ENCODE measurements around the gene PAWR. TPM values are rescaled to one million over a fixed set of nuclear protein-coding genes. Genes with fewer than 3 reads are reported as not detected.
"Not testable (repeated sequence)": the region's sequence is repeated elsewhere in the genome, so short reads cannot be mapped to it uniquely, and the experiment has no call there.

The PAWR gene
- total RNA-seq, 2 donors from 2014 or later, result 14.2 to 24.3 TPM

DNA sequence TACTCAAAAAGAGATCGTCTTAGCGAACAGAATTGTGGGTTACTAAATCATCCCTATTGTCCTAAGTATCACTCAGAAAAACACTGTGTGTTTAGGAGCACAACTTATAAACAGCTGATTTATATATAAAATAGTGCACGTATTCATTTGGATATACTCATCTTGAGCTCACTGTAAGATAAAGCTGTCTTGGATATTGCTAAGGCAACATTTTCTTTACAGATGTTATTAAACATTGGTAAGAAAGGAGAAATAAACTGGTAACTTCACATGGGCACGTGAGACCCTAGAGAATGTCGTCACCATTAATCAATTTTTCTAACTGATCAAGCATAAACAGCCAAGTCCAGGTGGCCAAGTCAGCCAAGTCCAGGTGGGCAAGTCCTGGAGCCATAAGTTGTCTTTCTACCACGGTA, 1.7 kb downstream of the PAWR start:
- Histone ChIP-seq H3K9me3 (no peaks in the 10 kb centered on the region), H3K4me1 (peaks cover 0 to 14% of the 10 kb centered on the region in 2 donors), H3K36me3 (no peaks in the 10 kb centered on the region), H3K27me3 (no peaks in the 10 kb centered on the region), H3K27ac (peak overlapping the region; percentile 85 to 93), H3K4me3 (peak overlapping the region; percentile 79 to 96)
- DNase-seq (ENCODE audit: low spot score), result no peak
- TF ChIP-seq, protein P1, sequence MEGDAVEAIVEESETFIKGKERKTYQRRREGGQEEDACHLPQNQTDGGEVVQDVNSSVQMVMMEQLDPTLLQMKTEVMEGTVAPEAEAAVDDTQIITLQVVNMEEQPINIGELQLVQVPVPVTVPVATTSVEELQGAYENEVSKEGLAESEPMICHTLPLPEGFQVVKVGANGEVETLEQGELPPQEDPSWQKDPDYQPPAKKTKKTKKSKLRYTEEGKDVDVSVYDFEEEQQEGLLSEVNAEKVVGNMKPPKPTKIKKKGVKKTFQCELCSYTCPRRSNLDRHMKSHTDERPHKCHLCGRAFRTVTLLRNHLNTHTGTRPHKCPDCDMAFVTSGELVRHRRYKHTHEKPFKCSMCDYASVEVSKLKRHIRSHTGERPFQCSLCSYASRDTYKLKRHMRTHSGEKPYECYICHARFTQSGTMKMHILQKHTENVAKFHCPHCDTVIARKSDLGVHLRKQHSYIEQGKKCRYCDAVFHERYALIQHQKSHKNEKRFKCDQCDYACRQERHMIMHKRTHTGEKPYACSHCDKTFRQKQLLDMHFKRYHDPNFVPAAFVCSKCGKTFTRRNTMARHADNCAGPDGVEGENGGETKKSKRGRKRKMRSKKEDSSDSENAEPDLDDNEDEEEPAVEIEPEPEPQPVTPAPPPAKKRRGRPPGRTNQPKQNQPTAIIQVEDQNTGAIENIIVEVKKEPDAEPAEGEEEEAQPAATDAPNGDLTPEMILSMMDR (IDR thresholded peaks at IDR 0.05), result no peak

DNA sequence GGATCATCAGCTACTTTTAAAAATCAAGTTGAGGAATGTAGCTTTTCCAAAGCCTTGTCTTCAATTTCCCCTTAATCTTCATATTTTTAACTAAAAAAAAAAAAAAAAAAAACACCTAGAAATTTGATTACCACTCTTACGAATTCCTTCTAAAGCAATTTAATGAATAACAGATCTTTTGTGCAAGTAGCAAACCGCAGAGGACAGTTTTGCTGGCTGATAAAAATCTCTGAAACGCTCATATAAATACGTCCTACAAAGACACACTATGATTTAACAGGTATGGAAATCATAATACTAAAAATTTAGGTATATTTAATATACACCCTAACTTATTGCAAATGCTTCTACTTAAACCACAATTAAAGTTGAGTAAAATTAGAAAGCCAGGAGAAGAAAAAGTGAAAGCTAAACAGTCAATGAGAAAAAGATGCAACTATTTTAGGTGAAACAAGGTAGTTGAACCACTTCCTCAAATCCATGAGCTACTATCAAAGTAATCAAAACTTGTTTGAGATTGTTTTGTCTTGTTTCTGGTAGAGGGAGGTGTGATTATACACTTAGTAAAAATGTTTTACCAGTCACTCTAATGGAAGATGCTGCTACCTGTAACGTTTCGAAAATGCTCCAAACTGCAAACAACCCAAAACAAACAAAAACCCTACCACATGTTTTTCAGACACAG, 2.2 kb downstream of the PAWR start:
- TF ChIP-seq, protein P1 (IDR thresholded peaks at IDR 0.05), result no peak
- Histone ChIP-seq H3K9me3 (no peaks in the 10 kb centered on the region), H3K27me3 (no peaks in the 10 kb centered on the region), H3K4me3 (peak overlapping the region; percentile 79 to 96), H3K27ac (peak overlapping the region in 1 of 2 donors; percentile 85), H3K36me3 (no peaks in the 10 kb centered on the region), H3K4me1 (peaks cover 0 to 14% of the 10 kb centered on the region in 2 donors)
- DNase-seq (ENCODE audit: low spot score), result no peak

DNA sequence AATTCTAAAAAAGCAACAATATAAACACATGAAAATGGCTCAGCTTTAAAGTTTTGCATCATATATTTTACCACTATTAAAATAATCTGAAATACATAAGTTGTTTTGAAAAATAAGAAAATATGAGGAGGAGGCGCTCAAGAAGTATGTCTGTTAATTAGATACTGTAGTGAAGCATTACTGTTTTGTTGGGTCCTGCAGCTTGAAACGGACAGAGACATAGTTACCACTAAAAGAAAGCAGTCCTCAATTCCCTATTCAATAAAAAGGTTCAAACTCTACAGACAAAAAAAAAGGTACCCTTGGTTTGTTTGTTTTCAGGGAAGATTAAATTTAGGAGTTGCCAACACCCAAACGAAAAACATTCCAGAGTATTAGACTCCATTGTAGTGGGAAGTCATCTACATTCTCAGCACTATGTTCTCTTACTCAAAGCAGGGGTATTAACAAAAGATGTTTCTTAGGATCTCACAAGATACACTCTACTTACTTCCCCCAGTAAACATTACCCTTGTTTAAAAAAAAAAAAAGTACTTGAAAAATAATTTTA, 3.0 kb downstream of the PAWR start:
- no peaks in the 10 kb centered on the region for H3K27me3 ChIP-seq
- no peaks in the 10 kb centered on the region for H3K9me3 ChIP-seq
- peaks cover 0 to 14% of the 10 kb centered on the region in 2 donors for H3K4me1 ChIP-seq
- DNase-seq (ENCODE audit: low spot score), result no peak
- H3K27ac ChIP-seq, result no peak overlapping the region
- H3K36me3 ChIP-seq, result no peaks in the 10 kb centered on the region
- TF ChIP-seq, protein P1 (IDR thresholded peaks at IDR 0.05), result no peak
- H3K4me3 ChIP-seq, result peak overlapping the region in 1 of 2 donors; percentile 14

DNA sequence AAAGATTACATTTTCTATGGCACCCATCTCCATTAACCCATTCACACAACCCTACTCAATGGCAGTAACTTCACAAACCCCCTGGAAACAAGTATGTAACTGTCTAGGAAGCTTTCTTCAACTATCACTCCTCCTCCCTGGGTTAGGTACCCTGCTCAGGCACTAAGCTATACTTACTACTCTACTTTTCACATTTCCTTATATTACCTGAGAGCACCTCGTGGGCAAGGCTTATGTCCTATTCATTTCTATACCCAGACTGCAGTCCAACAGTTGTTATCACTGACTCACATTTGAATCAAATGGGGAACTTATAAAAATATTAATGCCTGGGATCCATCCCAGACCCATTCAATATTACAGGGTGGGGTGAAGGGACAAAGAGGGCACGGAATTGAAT, 4.6 kb downstream of the PAWR start:
- Histone ChIP-seq H3K9me3 (no peaks in the 10 kb centered on the region), H3K27ac (no peak overlapping the region), H3K36me3 (no peaks in the 10 kb centered on the region), H3K4me3 (no peak overlapping the region), H3K27me3 (no peaks in the 10 kb centered on the region), H3K4me1 (peaks cover 0 to 14% of the 10 kb centered on the region in 2 donors)
- no peak for DNase-seq (ENCODE audit: low spot score)
- TF ChIP-seq, protein P1 (IDR thresholded peaks at IDR 0.05), result no peak

DNA sequence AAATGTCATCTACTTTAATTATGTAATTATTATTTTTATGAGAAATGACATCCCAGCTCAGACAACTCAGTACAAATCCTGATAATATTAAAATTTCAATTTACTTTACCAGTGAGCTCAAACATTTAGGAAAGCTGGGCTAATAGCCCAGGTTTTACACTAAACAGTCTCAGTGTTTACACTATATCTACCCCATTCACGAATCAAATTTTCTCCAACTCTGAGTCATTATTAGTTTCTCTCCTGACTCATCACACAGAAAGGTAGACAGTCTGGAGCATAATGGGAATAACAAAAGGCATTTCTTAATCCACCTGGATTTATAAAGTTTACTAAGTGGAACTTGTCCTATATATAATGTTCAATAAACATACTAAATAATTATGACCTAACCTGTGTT, 5.7 kb downstream of the PAWR start:
- no peak for DNase-seq (ENCODE audit: low spot score)
- no peak overlapping the region for H3K4me3 ChIP-seq
- H3K4me1 ChIP-seq, result peaks cover 0 to 14% of the 10 kb centered on the region in 2 donors
- TF ChIP-seq, protein P1 (IDR thresholded peaks at IDR 0.05), result no peak
- H3K36me3 ChIP-seq, result no peaks in the 10 kb centered on the region
- H3K27ac ChIP-seq, result no peak overlapping the region
- H3K27me3 ChIP-seq, result no peaks in the 10 kb centered on the region
- no peaks in the 10 kb centered on the region for H3K9me3 ChIP-seq

DNA sequence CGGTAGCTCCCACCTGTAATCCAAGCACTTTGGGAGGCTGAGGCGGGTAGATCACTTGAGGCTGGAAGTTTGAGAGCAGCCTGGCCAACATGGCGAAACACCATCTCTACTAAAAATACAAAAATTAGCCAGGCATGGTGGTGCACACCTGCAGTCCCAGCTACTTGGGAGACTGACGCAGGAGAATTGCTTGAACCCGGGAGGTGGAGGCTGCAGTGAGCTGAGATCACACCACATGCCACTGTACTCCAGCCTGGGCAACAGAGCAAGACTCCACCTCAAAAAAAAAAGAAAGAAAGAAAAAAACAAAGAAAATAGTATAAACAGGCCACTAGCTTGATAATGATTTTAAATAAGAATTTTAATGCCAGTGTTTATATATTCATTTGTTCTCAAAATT, 6.4 kb downstream of the PAWR start:
- H3K4me1 ChIP-seq, result peaks cover 0 to 14% of the 10 kb centered on the region in 2 donors
- H3K27ac ChIP-seq; H3K27me3 ChIP-seq; H3K4me3 ChIP-seq; H3K9me3 ChIP-seq; H3K36me3 ChIP-seq; DNase-seq (ENCODE audit: low spot score): not testable (repeated sequence)

Measured in right atrium auricular region (tissue), 2 donors.